Caco-2 (cell line): ENCODE measurements around the gene ZBED4. TPM values are rescaled to one million over a fixed set of nuclear protein-coding genes. Genes with fewer than 3 reads are reported as not detected.

Experiments used
- BruUV-seq: library from RNA; stranded (reverse); fragments of 400-500 nt; replicated peaks from 2 replicates; lab custom pipeline; 2021; lab: Mats Ljungman, UMichigan
- CTCF ChIA-PET: fragments of 300-600 bp; sonication (Branson Sonifier 250); formaldehyde crosslinking; loops from one replicate; lab custom pipeline; 2022; ENCODE audit warnings: antibody characterized with exemption; lab: Charles Lee
- POLR2A ChIA-PET: fragments of 300-600 bp; sonication (Branson Sonifier 250); formaldehyde crosslinking; loops from one replicate; lab custom pipeline; 2022; ENCODE audit warnings: antibody characterized with exemption; lab: Charles Lee
- DNase-seq, 2 experiments: peaks; one replicate each; pipeline versions ENCODE4 v3.0.0 to v3.0.0-alpha.2; 2020 to 2022
- H3K27me3 ChIP-seq: replicated peaks from 2 replicates; pipeline ENCODE4 v1.6.0; 2011; ENCODE audit warnings: low read length; ENCODE audit not compliant: control insufficient read depth, insufficient read depth
- H3K36me3 ChIP-seq: 2 replicates; pipeline ENCODE4 v1.5.1; 2011; ENCODE audit warnings: low read length; ENCODE audit not compliant: control insufficient read depth, insufficient read depth
- H3K4me1 ChIP-seq: fragments of 250-450 bp; sonication (Bioruptor Pico); 2 replicates; pipeline ENCODE4 v1.5.1; 2020; ENCODE audit warnings: mild to moderate bottlenecking
- H3K4me3 ChIP-seq: 2 replicates; pipeline ENCODE4 v1.5.1; 2011; ENCODE audit warnings: low read depth, mild to moderate bottlenecking, control low read depth, low read length
- H3K9me3 ChIP-seq: fragments of 250-450 bp; sonication (Bioruptor Pico); 2 replicates; pipeline ENCODE4 v1.5.1; 2020; ENCODE audit warnings: mild to moderate bottlenecking, moderate library complexity
- H3K27ac Mint-ChIP-seq: one replicate; pipeline ENCODE4 v1.8.0; 2022; ENCODE audit warnings: mixed read lengths; ENCODE audit not compliant: unreplicated experiment
- H3K27me3 Mint-ChIP-seq: one replicate; pipeline ENCODE4 v1.8.0; 2022; ENCODE audit warnings: mixed read lengths; ENCODE audit not compliant: insufficient read depth, unreplicated experiment
- H3K36me3 Mint-ChIP-seq: one replicate; pipeline ENCODE4 v1.8.0; 2022; ENCODE audit warnings: mild to moderate bottlenecking, mixed read lengths; ENCODE audit not compliant: insufficient read depth, unreplicated experiment
- H3K4me1 Mint-ChIP-seq: one replicate; pipeline ENCODE4 v1.8.0; 2022; ENCODE audit warnings: low read depth, mixed read lengths; ENCODE audit not compliant: unreplicated experiment
- H3K4me3 Mint-ChIP-seq: one replicate; pipeline ENCODE4 v1.8.0; 2022; ENCODE audit warnings: mild to moderate bottlenecking, moderate library complexity, mixed read lengths; ENCODE audit not compliant: unreplicated experiment
- H3K9me3 Mint-ChIP-seq: one replicate; pipeline ENCODE4 v1.8.0; 2022; ENCODE audit warnings: mixed read lengths; ENCODE audit not compliant: unreplicated experiment
- CTCF ChIP-seq, 2 experiments: fragments of 200-600 bp in 1 of 2; IDR thresholded peaks; 1 replicate in 1 of 2; 2 replicates in 1 of 2; pipeline versions ENCODE4 v1.5.1 to v1.8.0; 2011 to 2022; ENCODE audit warnings: antibody characterized with exemption in 1 of 2, control low read depth in 1 of 2, inconsistent platforms in 1 of 2, low read depth in 1 of 2, low read length in 1 of 2, mild to moderate bottlenecking in 1 of 2, moderate library complexity in 1 of 2; ENCODE audit not compliant: insufficient read depth in 1 of 2, severe bottlenecking in 1 of 2, unreplicated experiment in 1 of 2
- intact Hi-C: fragments of 100-400 bp; cut with micrococcal nuclease; formaldehyde crosslinking; loops from one replicate; pipeline ENCODE4 v1.10.0; 2022; ENCODE audit not compliant: unreplicated experiment
- total RNA-seq: library from RNA; stranded (reverse); gene quantifications from 2 replicates; pipeline ENCODE4 v1.2.3, GENCODE V29; 2022

Gene ZBED4
- total RNA-seq, 1 experiment from 2014 or later: 17.3 TPM

DNA sequence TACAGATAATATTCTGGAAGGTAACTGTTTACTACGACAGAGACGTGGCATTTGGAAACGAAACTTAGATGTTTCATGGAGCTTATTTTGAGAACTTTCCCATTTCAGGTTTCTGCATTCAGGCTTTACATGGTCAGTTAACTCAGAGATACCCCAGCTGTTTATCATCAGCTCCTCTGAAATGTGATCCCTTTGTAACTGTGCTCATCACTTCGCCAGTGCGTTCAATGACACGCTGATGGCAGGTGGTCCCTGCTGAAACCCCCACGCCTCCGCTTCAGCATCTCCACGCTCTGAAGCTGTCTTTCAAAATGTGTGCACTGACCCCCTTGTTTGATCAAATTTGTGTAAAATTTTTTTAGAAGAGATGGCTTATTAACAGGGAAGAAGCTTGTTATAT lies 34.1 kb downstream of the ZBED4 start:
- Mint-ChIP-seq H3K9me3 (peaks cover 2% of the 10 kb centered on the region), H3K27ac (no peak overlapping the region), H3K27me3 (no peaks in the 10 kb centered on the region), H3K4me1 (no peaks in the 10 kb centered on the region), H3K4me3 (no peak overlapping the region), H3K36me3 (peaks cover 78% of the 10 kb centered on the region)
- Histone ChIP-seq H3K9me3 (no peaks in the 10 kb centered on the region), H3K36me3 (peaks cover 3% of the 10 kb centered on the region), H3K4me1 (no peaks in the 10 kb centered on the region), H3K4me3 (no peak overlapping the region), H3K27me3 (no peaks in the 10 kb centered on the region)
- DNase-seq: no peak
- ChIA-PET POLR2A (no interaction called here), CTCF (no interaction called here)
- intact Hi-C loops: no loop called here
- TF ChIP-seq CTCF (IDR thresholded peaks at IDR 0.05; ENCODE audit: insufficient read depth in 1 of 2, low read depth in 1 of 2, low read length in 1 of 2, severe bottlenecking in 1 of 2, unreplicated experiment in 1 of 2): no peak
- no TSS peak for BruUV-seq

DNA sequence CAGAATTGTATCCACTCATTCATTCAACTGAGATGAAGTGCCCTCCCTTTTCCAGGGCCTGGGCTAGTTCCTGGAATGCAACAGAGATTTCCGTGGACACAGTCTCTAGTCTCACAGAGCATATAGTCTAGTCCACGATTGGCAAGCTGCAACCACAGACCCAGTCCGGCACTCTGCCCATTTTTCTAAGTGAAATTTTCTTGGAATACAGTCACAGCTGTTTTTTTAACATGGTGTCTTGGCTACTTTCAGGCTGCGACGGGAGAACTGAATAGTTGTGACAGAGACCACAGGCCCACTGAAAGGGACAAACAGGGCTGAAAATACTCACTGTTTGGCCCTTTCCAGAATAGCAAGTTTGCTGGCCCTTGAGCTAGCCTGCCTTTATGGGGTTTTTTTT lies 35.4 kb downstream of the ZBED4 start:
- Mint-ChIP-seq H3K27me3 (no peaks in the 10 kb centered on the region), H3K9me3 (peaks cover 10% of the 10 kb centered on the region), H3K4me3 (no peak overlapping the region), H3K4me1 (no peaks in the 10 kb centered on the region), H3K27ac (no peak overlapping the region), H3K36me3 (peaks cover 73% of the 10 kb centered on the region)
- Histone ChIP-seq H3K27me3 (no peaks in the 10 kb centered on the region), H3K9me3 (no peaks in the 10 kb centered on the region), H3K4me1 (no peaks in the 10 kb centered on the region), H3K4me3 (no peak overlapping the region), H3K36me3 (peaks cover 3% of the 10 kb centered on the region)
- POLR2A ChIA-PET: no interaction called here
- no peak for TF ChIP-seq CTCF (IDR thresholded peaks at IDR 0.05; ENCODE audit: insufficient read depth in 1 of 2, low read depth in 1 of 2, low read length in 1 of 2, severe bottlenecking in 1 of 2, unreplicated experiment in 1 of 2)
- CTCF ChIA-PET: no interaction called here
- no peak for DNase-seq
- intact Hi-C loops: no loop called here
- BruUV-seq: no TSS peak

DNA sequence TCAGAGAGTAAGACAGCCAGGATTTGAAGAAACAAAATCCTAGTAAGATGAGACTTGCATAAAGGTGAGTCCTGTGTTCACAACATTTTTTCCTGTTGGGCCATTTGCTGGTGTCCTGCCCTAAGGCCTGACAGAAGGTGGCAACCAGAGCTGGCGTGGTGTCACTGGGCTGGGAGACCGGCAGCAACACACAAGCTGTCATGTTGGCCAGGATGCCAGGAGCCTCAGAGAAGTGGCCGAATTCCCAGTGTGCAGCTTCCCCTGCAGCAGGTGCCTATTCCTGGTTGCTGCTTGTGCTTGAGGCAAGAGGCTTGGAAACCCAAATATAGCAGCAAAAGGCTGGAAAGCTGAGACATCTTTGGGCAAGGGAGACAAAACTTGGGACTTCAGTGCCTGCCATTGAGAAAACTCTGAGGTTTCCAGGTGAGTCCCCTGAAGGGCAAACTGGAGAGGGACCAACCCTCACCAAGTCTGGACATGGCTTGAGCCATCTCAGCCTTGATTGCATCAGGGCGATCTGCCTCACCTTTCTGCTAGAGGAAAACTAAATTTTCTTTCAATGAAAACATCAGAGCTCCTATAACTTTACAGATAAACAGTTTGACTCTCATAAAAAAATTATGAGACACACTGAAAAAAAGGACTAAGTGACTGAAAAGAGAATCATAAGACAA lies 38.7 kb downstream of the ZBED4 start:
- ChIA-PET POLR2A (no interaction called here), CTCF (no interaction called here)
- Mint-ChIP-seq H3K4me3 (no peak overlapping the region), H3K4me1 (no peaks in the 10 kb centered on the region), H3K36me3 (peaks cover 62% of the 10 kb centered on the region), H3K27me3 (no peaks in the 10 kb centered on the region), H3K27ac (no peak overlapping the region), H3K9me3 (peaks cover 10% of the 10 kb centered on the region)
- no peaks in the 10 kb centered on the region for H3K9me3 ChIP-seq
- DNase-seq: no peak
- no TSS peak for BruUV-seq
- no peaks in the 10 kb centered on the region for H3K27me3 ChIP-seq
- no peaks in the 10 kb centered on the region for H3K4me1 ChIP-seq
- intact Hi-C loops: no loop called here
- H3K36me3 ChIP-seq: peaks cover 1% of the 10 kb centered on the region
- TF ChIP-seq CTCF (IDR thresholded peaks at IDR 0.05; ENCODE audit: insufficient read depth in 1 of 2, low read depth in 1 of 2, low read length in 1 of 2, severe bottlenecking in 1 of 2, unreplicated experiment in 1 of 2): no peak
- H3K4me3 ChIP-seq: no peak overlapping the region
